ENCODE measurements around the gene GRID1. TPM values are rescaled to one million over a fixed set of nuclear protein-coding genes. Genes with fewer than 3 reads are reported as not detected.
A peak's percentile ranks its signal among the peaks of the same experiment; 100 is the strongest.

GRID1 gene
- total RNA-seq, 1 donor from 2014 or later, result 1.1 TPM

GRCh38 chr10:86231796-86232560 is 134.6 kb downstream of the GRID1 start:
- H3K9me3 Mint-ChIP-seq, result peaks cover 5% of the 10 kb centered on the region
- DNase-seq (ENCODE audit: low read depth, low spot score), result no peak
- H3K36me3 Mint-ChIP-seq (ENCODE audit: low read depth), result no peaks in the 10 kb centered on the region
- TF ChIP-seq, protein P1, sequence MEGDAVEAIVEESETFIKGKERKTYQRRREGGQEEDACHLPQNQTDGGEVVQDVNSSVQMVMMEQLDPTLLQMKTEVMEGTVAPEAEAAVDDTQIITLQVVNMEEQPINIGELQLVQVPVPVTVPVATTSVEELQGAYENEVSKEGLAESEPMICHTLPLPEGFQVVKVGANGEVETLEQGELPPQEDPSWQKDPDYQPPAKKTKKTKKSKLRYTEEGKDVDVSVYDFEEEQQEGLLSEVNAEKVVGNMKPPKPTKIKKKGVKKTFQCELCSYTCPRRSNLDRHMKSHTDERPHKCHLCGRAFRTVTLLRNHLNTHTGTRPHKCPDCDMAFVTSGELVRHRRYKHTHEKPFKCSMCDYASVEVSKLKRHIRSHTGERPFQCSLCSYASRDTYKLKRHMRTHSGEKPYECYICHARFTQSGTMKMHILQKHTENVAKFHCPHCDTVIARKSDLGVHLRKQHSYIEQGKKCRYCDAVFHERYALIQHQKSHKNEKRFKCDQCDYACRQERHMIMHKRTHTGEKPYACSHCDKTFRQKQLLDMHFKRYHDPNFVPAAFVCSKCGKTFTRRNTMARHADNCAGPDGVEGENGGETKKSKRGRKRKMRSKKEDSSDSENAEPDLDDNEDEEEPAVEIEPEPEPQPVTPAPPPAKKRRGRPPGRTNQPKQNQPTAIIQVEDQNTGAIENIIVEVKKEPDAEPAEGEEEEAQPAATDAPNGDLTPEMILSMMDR (conservative IDR thresholded peaks at IDR 0.05), result no peak
- no peak overlapping the region for H3K4me3 Mint-ChIP-seq
- no peaks in the 10 kb centered on the region for H3K27me3 Mint-ChIP-seq (ENCODE audit: low read depth)
- H3K27ac Mint-ChIP-seq (ENCODE audit: unreplicated experiment), result peak overlapping the region; percentile 53
- peaks cover 22% of the 10 kb centered on the region for H3K4me1 Mint-ChIP-seq

- Mint-ChIP-seq H3K4me3 (no peak overlapping the region), H3K27me3 (ENCODE audit: low read depth) (no peaks in the 10 kb centered on the region), H3K9me3 (no peaks in the 10 kb centered on the region), H3K4me1 (peaks cover 22% of the 10 kb centered on the region), H3K36me3 (ENCODE audit: low read depth) (no peaks in the 10 kb centered on the region), H3K27ac (ENCODE audit: unreplicated experiment) (no peak overlapping the region)
- TF ChIP-seq, protein P1 (conservative IDR thresholded peaks at IDR 0.05), result no peak
- DNase-seq (ENCODE audit: low read depth, low spot score), result no peak
Measured at GRCh38 chr10:86230557-86231180, 135.9 kb downstream of the GRID1 start.

DNA sequence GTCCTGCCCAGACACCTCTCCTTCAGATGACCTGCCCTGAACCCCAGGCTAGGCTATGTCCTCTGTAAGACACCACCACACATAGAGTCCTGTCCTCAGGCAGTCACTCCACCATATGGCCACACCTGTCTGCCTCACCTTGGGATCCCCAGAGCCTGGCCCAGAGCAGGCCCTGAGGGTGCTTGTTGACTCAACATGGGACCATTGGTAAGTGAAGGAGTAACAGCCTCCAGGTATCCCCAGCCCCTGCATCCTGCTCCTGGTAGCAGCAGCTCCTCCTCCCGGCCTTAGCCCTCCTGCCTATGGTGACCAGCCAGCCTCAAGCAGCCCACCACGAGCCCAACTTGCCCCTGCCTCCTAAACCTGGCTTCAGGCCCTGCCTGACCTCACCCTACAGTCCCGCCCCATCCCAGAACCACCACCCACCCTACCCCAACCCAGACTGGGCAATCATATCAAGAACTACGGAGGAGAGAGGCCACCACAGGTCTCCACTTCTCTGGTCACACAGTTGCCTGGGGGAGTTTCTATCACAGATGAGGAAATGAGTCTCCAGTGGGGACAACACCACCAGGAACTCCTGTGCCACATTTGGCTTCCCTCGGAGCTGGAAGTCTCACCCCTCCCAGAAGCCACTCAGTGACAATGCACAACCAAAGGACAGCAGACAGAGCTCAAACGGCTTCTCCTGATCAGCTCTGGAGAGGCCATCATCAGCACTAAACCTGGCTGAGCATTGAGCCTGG is 136.6 kb downstream of the GRID1 start:
- Mint-ChIP-seq H3K9me3 (no peaks in the 10 kb centered on the region), H3K4me1 (peaks cover 17% of the 10 kb centered on the region), H3K27ac (ENCODE audit: unreplicated experiment) (no peak overlapping the region), H3K36me3 (ENCODE audit: low read depth) (no peaks in the 10 kb centered on the region), H3K4me3 (no peak overlapping the region), H3K27me3 (ENCODE audit: low read depth) (no peaks in the 10 kb centered on the region)
- DNase-seq (ENCODE audit: low read depth, low spot score), result no peak
- TF ChIP-seq, protein P1 (conservative IDR thresholded peaks at IDR 0.05), result no peak

- H3K27me3 Mint-ChIP-seq (ENCODE audit: low read depth), result no peaks in the 10 kb centered on the region
- no peaks in the 10 kb centered on the region for H3K36me3 Mint-ChIP-seq (ENCODE audit: low read depth)
- H3K9me3 Mint-ChIP-seq, result no peaks in the 10 kb centered on the region
Measured at GRCh38 chr10:86229376-86229775, 137.2 kb downstream of the GRID1 start.

More at GRCh38 chr10:86229376-86229775, 137.2 kb downstream of the GRID1 start:
- TF ChIP-seq, protein P1 (conservative IDR thresholded peaks at IDR 0.05), result no peak
- no peak for DNase-seq (ENCODE audit: low read depth, low spot score)
- H3K4me1 Mint-ChIP-seq, result peaks cover 12% of the 10 kb centered on the region
- no peak overlapping the region for H3K4me3 Mint-ChIP-seq
- no peak overlapping the region for H3K27ac Mint-ChIP-seq (ENCODE audit: unreplicated experiment)

All from neural crest cell (in vitro differentiated cells).